Calu3 (cell line): Measurements from ENCODE around the gene BCL3. TPM values are rescaled to one million over a fixed set of nuclear protein-coding genes. Genes with fewer than 3 reads are reported as not detected.

Source experiments
- BruUV-seq: library from RNA; stranded (reverse); fragments of 400-500 nt; replicated peaks from 2 replicates; lab custom pipeline; 2021; lab: Mats Ljungman, UMichigan
- CTCF ChIA-PET: fragments of 300-600 bp; sonication (Branson Sonifier 250); formaldehyde crosslinking; loops from one replicate; lab custom pipeline; 2022; ENCODE audit warnings: antibody characterized with exemption; lab: Charles Lee
- DNase-seq: peaks from one replicate; pipeline ENCODE4 v3.0.0; 2022
- H3K27ac Mint-ChIP-seq: one replicate; pipeline ENCODE4 v1.8.0; 2022; ENCODE audit warnings: mixed read lengths; ENCODE audit not compliant: unreplicated experiment
- H3K27me3 Mint-ChIP-seq: one replicate; pipeline ENCODE4 v1.8.0; 2022; ENCODE audit warnings: mixed read lengths; ENCODE audit not compliant: unreplicated experiment
- H3K36me3 Mint-ChIP-seq: one replicate; pipeline ENCODE4 v1.8.0; 2022; ENCODE audit warnings: mild to moderate bottlenecking, moderate library complexity, mixed read lengths; ENCODE audit not compliant: insufficient read depth, unreplicated experiment
- H3K4me1 Mint-ChIP-seq: one replicate; pipeline ENCODE4 v1.8.0; 2022; ENCODE audit warnings: mild to moderate bottlenecking, low read depth, mixed read lengths; ENCODE audit not compliant: unreplicated experiment
- H3K4me3 Mint-ChIP-seq: one replicate; pipeline ENCODE4 v1.8.0; 2022; ENCODE audit warnings: mild to moderate bottlenecking, low read depth, moderate library complexity, mixed read lengths; ENCODE audit not compliant: unreplicated experiment
- H3K9me3 Mint-ChIP-seq: one replicate; pipeline ENCODE4 v1.8.0; 2022; ENCODE audit warnings: low read depth, mixed read lengths; ENCODE audit not compliant: unreplicated experiment
- CTCF ChIP-seq: fragments of 200-600 bp; IDR thresholded peaks from one replicate; pipeline ENCODE4 v1.8.0; 2022; ENCODE audit warnings: antibody characterized with exemption; ENCODE audit not compliant: unreplicated experiment
- intact Hi-C: fragments of 100-400 bp; cut with micrococcal nuclease; formaldehyde crosslinking; loops from one replicate; pipeline ENCODE4 v1.10.0; 2022; ENCODE audit not compliant: unreplicated experiment
- total RNA-seq: library from RNA; stranded (reverse); gene quantifications from 2 replicates; pipeline ENCODE4 v1.2.3, GENCODE V29; 2022

BCL3 gene
- total RNA-seq, 1 experiment from 2014 or later, result 37.7 TPM

- intact Hi-C loops, result no loop called here
- no peak overlapping the region for H3K27ac Mint-ChIP-seq
- H3K36me3 Mint-ChIP-seq, result peaks cover 80% of the 10 kb centered on the region
- DNase-seq, result no peak
- no TSS peak for BruUV-seq
- CTCF ChIA-PET, result no interaction called here
- H3K4me3 Mint-ChIP-seq, result no peak overlapping the region
- peaks cover 8% of the 10 kb centered on the region for H3K4me1 Mint-ChIP-seq
- no peaks in the 10 kb centered on the region for H3K9me3 Mint-ChIP-seq
- TF ChIP-seq CTCF, result no peak
- H3K27me3 Mint-ChIP-seq, result no peaks in the 10 kb centered on the region
Observed at GRCh38 chr19:44788971-44789370, 40.5 kb downstream of the BCL3 start.

GRCh38 chr19:44789943-44790483 is 41.5 kb downstream of the BCL3 start:
- no TSS peak for BruUV-seq
- no peaks in the 10 kb centered on the region for H3K27me3 Mint-ChIP-seq
- no peak for DNase-seq
- intact Hi-C loops, result no loop called here
- no peak overlapping the region for H3K4me3 Mint-ChIP-seq
- CTCF ChIA-PET, result no interaction called here
- no peak overlapping the region for H3K27ac Mint-ChIP-seq
- no peaks in the 10 kb centered on the region for H3K9me3 Mint-ChIP-seq
- H3K36me3 Mint-ChIP-seq, result peaks cover 80% of the 10 kb centered on the region
- no peaks in the 10 kb centered on the region for H3K4me1 Mint-ChIP-seq
- TF ChIP-seq CTCF, result no peak

- no peak for TF ChIP-seq CTCF
Observed at GRCh38 chr19:44792281-44792680, 43.8 kb downstream of the BCL3 start.

GRCh38 chr19:44794610-44795009 is 46.1 kb downstream of the BCL3 start:
- TF ChIP-seq CTCF, result no peak
- CTCF ChIA-PET, result interaction anchor here (0.7 kb wide), 1 partner anchor 261 kb away, joined by 3 read pairs; no protein-coding TSS in a partner anchor
- no peaks in the 10 kb centered on the region for H3K27me3 Mint-ChIP-seq
- H3K4me1 Mint-ChIP-seq, result peaks cover 6% of the 10 kb centered on the region
- intact Hi-C loops, result no loop called here
- H3K9me3 Mint-ChIP-seq, result no peaks in the 10 kb centered on the region
- H3K36me3 Mint-ChIP-seq, result peaks cover 91% of the 10 kb centered on the region
- no TSS peak for BruUV-seq
- no peak overlapping the region for H3K27ac Mint-ChIP-seq
- no peak overlapping the region for H3K4me3 Mint-ChIP-seq
- DNase-seq, result no peak

More at GRCh38 chr19:44792281-44792680, 43.8 kb downstream of the BCL3 start:
- DNase-seq, result no peak
- Mint-ChIP-seq H3K4me3 (no peak overlapping the region), H3K27me3 (no peaks in the 10 kb centered on the region), H3K4me1 (no peaks in the 10 kb centered on the region), H3K9me3 (no peaks in the 10 kb centered on the region), H3K27ac (peak overlapping the region; percentile 66), H3K36me3 (peaks cover 83% of the 10 kb centered on the region)
- CTCF ChIA-PET, result no interaction called here
- BruUV-seq, result no TSS peak
- intact Hi-C loops, result no loop called here
